H9 (cell line): ENCODE data around the gene THSD4. TPM values are rescaled to one million over a fixed set of nuclear protein-coding genes. Genes with fewer than 3 reads are reported as not detected.
A peak's percentile ranks its signal among the peaks of the same experiment; 100 is the strongest.

Experiments
- DNase-seq: peaks from one replicate; pipeline ENCODE4 v3.0.0-alpha.2; 2017
- H2AFZ ChIP-seq: one replicate; pipeline ENCODE4 v1.6.1; 2013; ENCODE audit warnings: mild to moderate bottlenecking, low read length, control low read depth, moderate library complexity
- H2AK5ac ChIP-seq: 2 replicates; pipeline ENCODE4 v1.6.1; 2013; ENCODE audit warnings: low read length, control low read depth, mixed read lengths; ENCODE audit not compliant: insufficient read length
- H2BK120ac ChIP-seq: one replicate; pipeline ENCODE4 v1.6.1; 2013; ENCODE audit warnings: low read depth, mild to moderate bottlenecking, low read length, control low read depth, inconsistent platforms; ENCODE audit not compliant: poor library complexity, severe bottlenecking
- H2BK12ac ChIP-seq: 2 replicates; pipeline ENCODE4 v1.6.1; 2013; ENCODE audit warnings: low read length, control low read depth, mixed read lengths, low read depth; ENCODE audit not compliant: insufficient read length
- H2BK15ac ChIP-seq: 2 replicates; pipeline ENCODE4 v1.6.1; 2013; ENCODE audit warnings: low read depth, low read length, control low read depth
- H2BK20ac ChIP-seq: one replicate; pipeline ENCODE4 v1.6.1; 2013; ENCODE audit warnings: low read depth, mild to moderate bottlenecking, low read length, control low read depth, inconsistent platforms; ENCODE audit not compliant: poor library complexity, severe bottlenecking
- H2BK5ac ChIP-seq: 2 replicates; pipeline ENCODE4 v1.6.1; 2013; ENCODE audit warnings: low read length, control low read depth, mixed read lengths; ENCODE audit not compliant: insufficient read length
- H3K14ac ChIP-seq: 2 replicates; pipeline ENCODE4 v1.6.1; 2013; ENCODE audit warnings: low read length, control low read depth; ENCODE audit not compliant: insufficient read depth
- H3K18ac ChIP-seq: 2 replicates; pipeline ENCODE4 v1.6.1; 2013; ENCODE audit warnings: low read depth, mild to moderate bottlenecking, mixed read lengths, low read length, control low read depth; ENCODE audit not compliant: insufficient read length
- H3K23ac ChIP-seq: 2 replicates; pipeline ENCODE4 v1.6.1; 2013; ENCODE audit warnings: low read length, control low read depth, mixed read lengths, low read depth; ENCODE audit not compliant: insufficient read length
- H3K23me2 ChIP-seq: 2 replicates; pipeline ENCODE4 v1.6.1; 2013; ENCODE audit warnings: low read depth, mild to moderate bottlenecking, mixed read lengths, low read length, control low read depth; ENCODE audit not compliant: insufficient read length, poor library complexity, severe bottlenecking
- H3K27ac ChIP-seq: 2 replicates; pipeline ENCODE4 v1.5.1; 2013; ENCODE audit warnings: low read length, control low read depth, mixed read lengths, low read depth; ENCODE audit not compliant: insufficient read length
- H3K27me3 ChIP-seq: 2 replicates; pipeline ENCODE4 v1.6.1; 2013; ENCODE audit warnings: low read length, control low read depth, inconsistent platforms; ENCODE audit not compliant: insufficient read depth
- H3K4ac ChIP-seq: 2 replicates; pipeline ENCODE4 v1.6.1; 2013; ENCODE audit warnings: low read depth, mild to moderate bottlenecking, control low read depth, inconsistent platforms, low read length, moderate library complexity
- H3K4me1 ChIP-seq: 2 replicates; pipeline ENCODE4 v1.6.1; 2013; ENCODE audit warnings: low read length, control low read depth, inconsistent platforms; ENCODE audit not compliant: insufficient read depth
- H3K4me2 ChIP-seq: 2 replicates; pipeline ENCODE4 v1.6.1; 2013; ENCODE audit warnings: low read length, control low read depth, mixed read lengths; ENCODE audit not compliant: insufficient read length, insufficient read depth
- H3K56ac ChIP-seq: 2 replicates; pipeline ENCODE4 v1.6.1; 2013; ENCODE audit warnings: low read depth, mild to moderate bottlenecking, mixed read lengths, low read length, control low read depth; ENCODE audit not compliant: insufficient read length
- H3K79me1 ChIP-seq: 2 replicates; pipeline ENCODE4 v1.6.1; 2013; ENCODE audit warnings: low read depth, mild to moderate bottlenecking, moderate library complexity, low read length, control low read depth, inconsistent platforms; ENCODE audit not compliant: insufficient read depth, poor library complexity, severe bottlenecking
- H3K79me2 ChIP-seq: 2 replicates; pipeline ENCODE4 v1.6.1; 2013; ENCODE audit warnings: low read length, control low read depth, inconsistent platforms; ENCODE audit not compliant: insufficient read depth
- H3K9ac ChIP-seq: 2 replicates; pipeline ENCODE4 v1.6.1; 2013; ENCODE audit warnings: low read length, control low read depth, mixed read lengths; ENCODE audit not compliant: insufficient read length; ENCODE audit errors: extremely low read depth
- H3K9me3 ChIP-seq: one replicate; pipeline ENCODE4 v1.6.1; 2013; ENCODE audit warnings: low read depth, low read length, inconsistent platforms; ENCODE audit not compliant: control insufficient read depth
- H3T11ph ChIP-seq: one replicate; pipeline ENCODE4 v1.6.1; 2013; ENCODE audit warnings: mild to moderate bottlenecking, low read length, control low read depth, inconsistent platforms
- H4K20me1 ChIP-seq: one replicate; pipeline ENCODE4 v1.6.1; 2013; ENCODE audit not compliant: control insufficient read depth, insufficient read length, insufficient read depth
- H4K5ac ChIP-seq: 2 replicates; pipeline ENCODE4 v1.6.1; 2013; ENCODE audit warnings: low read depth, mild to moderate bottlenecking, mixed read lengths, low read length, control low read depth; ENCODE audit not compliant: insufficient read length
- H4K8ac ChIP-seq: replicated peaks from 2 replicates; pipeline ENCODE4 v1.6.1; 2013; ENCODE audit warnings: low read length, control low read depth, mixed read lengths, low read depth; ENCODE audit not compliant: insufficient read length
- H4K91ac ChIP-seq: 2 replicates; pipeline ENCODE4 v1.6.1; 2013; ENCODE audit warnings: low read depth, mild to moderate bottlenecking, moderate library complexity, mixed read lengths, low read length, control low read depth; ENCODE audit not compliant: insufficient read length
- H3K27ac Mint-ChIP-seq, 3 experiments: 2 replicates in 2 of 3; 3 replicates in 1 of 3; pipeline ENCODE4 v1.8.0; 2020 to 2021; ENCODE audit warnings: mixed read lengths in 3 of 3, mild to moderate bottlenecking in 1 of 3, moderate library complexity in 1 of 3
- H3K27me3 Mint-ChIP-seq: 2 replicates; pipeline ENCODE4 v1.8.0; 2021; ENCODE audit warnings: low read depth, mild to moderate bottlenecking, moderate library complexity, mixed read lengths
- H3K36me3 Mint-ChIP-seq, 3 experiments: 2 replicates in 2 of 3; 3 replicates in 1 of 3; pipeline ENCODE4 v1.8.0; 2020 to 2021; ENCODE audit warnings: low read depth in 3 of 3, mixed read lengths in 3 of 3; ENCODE audit not compliant: insufficient read depth in 1 of 3
- H3K4me1 Mint-ChIP-seq, 2 experiments: 2 replicates each; pipeline ENCODE4 v1.8.0; 2020; ENCODE audit warnings: mixed read lengths in 2 of 2
- H3K4me3 Mint-ChIP-seq, 2 experiments: 2 replicates in 1 of 2; 3 replicates in 1 of 2; pipeline ENCODE4 v1.8.0; 2020 to 2021; ENCODE audit warnings: mild to moderate bottlenecking in 2 of 2, mixed read lengths in 2 of 2, moderate library complexity in 1 of 2
- H3K9me3 Mint-ChIP-seq, 2 experiments: 2 replicates in 1 of 2; 3 replicates in 1 of 2; pipeline ENCODE4 v1.8.0; 2020; ENCODE audit warnings: mild to moderate bottlenecking in 2 of 2, mixed read lengths in 2 of 2, moderate library complexity in 1 of 2
- WGBS: extraction: QIAGEN DNeasy Blood & Tissue Kit; methylation state at CpG from one replicate; pipeline ENCODE4 v1.1.7; 2013; ENCODE audit warnings: missing lambda C conversion rate, low lambda C conversion rate, mixed read lengths; ENCODE audit not compliant: insufficient read length; ENCODE audit errors: extremely low coverage; 5-methylcytosine and 5-hydroxymethylcytosine counted together
- total RNA-seq: library from RNA; stranded (reverse); gene quantifications from 2 replicates; pipeline ENCODE4 v1.2.1, GENCODE V29; 2021
- TF ChIP-seq, protein P1 (sequence below): fragments of 200-600 bp; sonication (generic); conservative IDR thresholded peaks from 3 replicates; pipeline ENCODE4 v1.8.0; 2021; ENCODE audit warnings: antibody characterized with exemption, mild to moderate bottlenecking

Gene THSD4
- total RNA-seq, 1 experiment from 2014 or later = 5.5 TPM

DNA sequence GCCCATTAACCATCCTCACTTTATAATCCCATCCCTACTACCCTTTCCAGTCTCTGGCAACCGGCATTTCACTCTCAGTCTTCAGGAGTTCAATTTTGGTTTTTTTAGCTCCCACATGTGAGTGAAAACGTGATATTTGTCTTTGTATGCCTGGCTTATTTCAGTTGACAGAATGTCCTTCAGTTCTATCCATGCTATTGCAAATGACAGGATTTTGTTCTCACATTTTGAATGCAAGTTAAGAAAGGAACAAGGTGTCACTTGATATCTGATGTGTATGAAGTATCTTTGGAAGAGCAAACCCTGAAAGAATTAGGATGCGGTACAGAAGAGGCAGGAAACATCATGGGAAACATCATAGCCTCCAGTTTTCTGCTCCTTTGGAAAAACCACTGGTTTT lies 298.1 kb downstream of the THSD4 start:
- Mint-ChIP-seq H3K27me3 (no peaks in the 10 kb centered on the region), H3K36me3 (no peaks in the 10 kb centered on the region; a peak in 1 of 7 replicates), H3K4me3 (no peak overlapping the region), H3K27ac (peak overlapping the region in 1 of 3 experiments; percentile 4; a peak in 1 of 7 replicates), H3K4me1 (peaks cover 11 to 14% of the 10 kb centered on the region in 2 experiments), H3K9me3 (0 out of 5 replicates have a peak, but pooled peaks cover 0 to 3% of the 10 kb centered on the region in 2 experiments)
- H2BK20ac ChIP-seq = no peak overlapping the region
- H4K20me1 ChIP-seq = no peaks in the 10 kb centered on the region
- H2AFZ ChIP-seq = no peak overlapping the region
- no peak overlapping the region for H4K8ac ChIP-seq
- no peak overlapping the region for H3T11ph ChIP-seq
- DNase-seq = no peak
- no peak overlapping the region for H2BK5ac ChIP-seq
- no peak overlapping the region for H3K14ac ChIP-seq
- TF ChIP-seq, protein P1, sequence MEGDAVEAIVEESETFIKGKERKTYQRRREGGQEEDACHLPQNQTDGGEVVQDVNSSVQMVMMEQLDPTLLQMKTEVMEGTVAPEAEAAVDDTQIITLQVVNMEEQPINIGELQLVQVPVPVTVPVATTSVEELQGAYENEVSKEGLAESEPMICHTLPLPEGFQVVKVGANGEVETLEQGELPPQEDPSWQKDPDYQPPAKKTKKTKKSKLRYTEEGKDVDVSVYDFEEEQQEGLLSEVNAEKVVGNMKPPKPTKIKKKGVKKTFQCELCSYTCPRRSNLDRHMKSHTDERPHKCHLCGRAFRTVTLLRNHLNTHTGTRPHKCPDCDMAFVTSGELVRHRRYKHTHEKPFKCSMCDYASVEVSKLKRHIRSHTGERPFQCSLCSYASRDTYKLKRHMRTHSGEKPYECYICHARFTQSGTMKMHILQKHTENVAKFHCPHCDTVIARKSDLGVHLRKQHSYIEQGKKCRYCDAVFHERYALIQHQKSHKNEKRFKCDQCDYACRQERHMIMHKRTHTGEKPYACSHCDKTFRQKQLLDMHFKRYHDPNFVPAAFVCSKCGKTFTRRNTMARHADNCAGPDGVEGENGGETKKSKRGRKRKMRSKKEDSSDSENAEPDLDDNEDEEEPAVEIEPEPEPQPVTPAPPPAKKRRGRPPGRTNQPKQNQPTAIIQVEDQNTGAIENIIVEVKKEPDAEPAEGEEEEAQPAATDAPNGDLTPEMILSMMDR = no peak
- no peak overlapping the region for H3K27ac ChIP-seq
- H3K23ac ChIP-seq = no peak overlapping the region
- no CpG with 5 or more reads among the region's 3 CpGs for WGBS
- no peak overlapping the region for H4K5ac ChIP-seq
- peaks cover 3% of the 10 kb centered on the region; the same call in 1 of the 2 replicates for H3K4me1 ChIP-seq
- no peak overlapping the region for H3K4ac ChIP-seq
- no peak overlapping the region for H2BK120ac ChIP-seq
- no peak overlapping the region for H3K4me2 ChIP-seq
- no peaks in the 10 kb centered on the region for H3K9me3 ChIP-seq
- no peak overlapping the region for H2BK15ac ChIP-seq
- no peaks in the 10 kb centered on the region for H3K27me3 ChIP-seq
- no peak overlapping the region for H2AK5ac ChIP-seq
- no peaks in the 10 kb centered on the region for H3K79me1 ChIP-seq
- H3K79me2 ChIP-seq = no peaks in the 10 kb centered on the region
- H4K91ac ChIP-seq = no peak overlapping the region
- no peak overlapping the region for H3K18ac ChIP-seq
- H2BK12ac ChIP-seq = no peak overlapping the region
- no peak overlapping the region for H3K9ac ChIP-seq
- no peak overlapping the region for H3K56ac ChIP-seq
- no peaks in the 10 kb centered on the region for H3K23me2 ChIP-seq
